Spleen (tissue), 13 donors: ENCODE data around the gene CNBD2. TPM values are rescaled to one million over a fixed set of nuclear protein-coding genes. Genes with fewer than 3 reads are reported as not detected.

Experiments used
- DNase-seq: peaks from one replicate; pipeline ENCODE4 v3.0.0-alpha.2; 2020
- H3K27ac ChIP-seq, 8 donors: fragments of 200-600 bp; sonication (generic) in 7 of 8; 1 replicate in 4 of 8; 2 replicates in 4 of 8; pipeline versions ENCODE4 v1.5.0 to v1.8.0; 2016 to 2021; ENCODE audit warnings: inconsistent platforms in 4 of 8, mild to moderate bottlenecking in 4 of 8, moderate library complexity in 1 of 8
- H3K27me3 ChIP-seq, 7 donors: fragments of 200-600 bp; sonication (generic) in 6 of 7; replicated peaks in 1 of 7; 1 replicate in 4 of 7; 2 replicates in 3 of 7; pipeline versions ENCODE4 v1.5.0 to v1.8.0; 2016 to 2021; ENCODE audit warnings: inconsistent platforms in 3 of 7, mild to moderate bottlenecking in 1 of 7
- H3K36me3 ChIP-seq, 6 donors: fragments of 200-600 bp; sonication (generic) in 5 of 6; 1 replicate in 4 of 6; 2 replicates in 2 of 6; pipeline versions ENCODE4 v1.5.0 to v1.8.0; 2016 to 2021; ENCODE audit warnings: inconsistent platforms in 2 of 6
- H3K4me1 ChIP-seq, 6 donors: fragments of 200-600 bp; sonication (generic) in 5 of 6; 1 replicate in 3 of 6; 2 replicates in 3 of 6; pipeline versions ENCODE4 v1.5.0 to v1.8.0; 2016 to 2021; ENCODE audit warnings: inconsistent platforms in 3 of 6
- H3K4me3 ChIP-seq, 8 donors: fragments of 200-600 bp; sonication (generic) in 7 of 8; 1 replicate in 4 of 8; 2 replicates in 4 of 8; pipeline versions ENCODE4 v1.5.0 to v1.8.0; 2016 to 2021; ENCODE audit warnings: inconsistent platforms in 4 of 8, mild to moderate bottlenecking in 4 of 8, moderate library complexity in 2 of 8
- H3K9me3 ChIP-seq, 8 donors: fragments of 200-600 bp; sonication (generic) in 7 of 8; 1 replicate in 4 of 8; 2 replicates in 4 of 8; pipeline versions ENCODE4 v1.5.0 to v1.8.0; 2016 to 2021; ENCODE audit warnings: inconsistent platforms in 4 of 8
- POLR2A ChIP-seq, 3 donors: fragments of 450-650 bp; IDR thresholded peaks; one replicate each; pipeline ENCODE4 v1.5.1; 2017; ENCODE audit warnings: antibody characterized with exemption in 3 of 3, mild to moderate bottlenecking in 1 of 3
- POLR2AphosphoS5 ChIP-seq, 3 donors: sonication (generic); formaldehyde crosslinking; IDR thresholded peaks; one replicate each; pipeline ENCODE4 v1.5.1; 2017; ENCODE audit warnings: antibody characterized with exemption in 3 of 3
- WGBS, 5 donors: extraction: QIAGEN DNeasy Blood & Tissue Kit in 3 of 5; methylation state at CpG; one replicate each; pipeline versions ENCODE4 v1.1.5 to v1.1.7; 2013 to 2018; 5-methylcytosine and 5-hydroxymethylcytosine counted together
- intact Hi-C: fragments of 100-400 bp; cut with DNase I; formaldehyde crosslinking; loops from one replicate; pipeline ENCODE4 v1.15.0; 2023; ENCODE audit warnings: low total_unique reads
- long read RNA-seq, 2 donors: transcript quantifications; one replicate each; lab custom pipeline, GENCODE V29; 2026
- polyA plus RNA-seq, 3 donors: library from polyadenylated mRNA; stranded (reverse); fragments of 200-250 nt; gene quantifications; one replicate each; pipeline ENCODE4 v1.2.1, GENCODE V29; 2013
- total RNA-seq, 7 donors: library from RNA; depleted of rRNA in 3 of 7; stranded (reverse); fragments of >200 nt in 3 of 7; fragmentation: NEBNext Ultra II Directional in 4 of 7; extraction: Animal tissue kit (Norgen Biotek cat#: 25700) in 4 of 7; gene quantifications; one replicate each; pipeline versions ENCODE4 v1.1.0 to v1.2.1, GENCODE V29; 2016 to 2021
- TF ChIP-seq, protein P1 (sequence below), 11 experiments: fragments of 200-600 bp in 7 of 11; fragments of 450-650 bp in 4 of 11; sonication (generic) in 4 of 11; IDR thresholded peaks in 8 of 11; conservative IDR thresholded peaks in 3 of 11; 1 replicate in 7 of 11; 2 replicates in 4 of 11; pipeline versions ENCODE4 v1.4.0 to v1.8.0; 2016 to 2021; ENCODE audit warnings: antibody characterized with exemption in 11 of 11, inconsistent platforms in 4 of 11, mild to moderate bottlenecking in 1 of 11
- donor health status: healthy with polysubstance abuse.
- donor health status: DM: no; HTN: no; CAD: no; lungs with moderate emphysema.
- donor health status: DM: no; HTN: no; CAD: no.
- donor health status: Bipolar disorder and iron deficiency.
- donor health status: healthy.
- donor health status: DM: no; HTN: no; CAD: no.
- donor health status: DM: yes; HTN: yes; CAD: no.

CNBD2 gene
- total RNA-seq, result 1 to 10 TPM; 3.7 to 9.4 (median 5.4) TPM
- polyA plus RNA-seq, result 10 to 100 TPM; 23.6 to 28.4 (median 25.6) TPM
- long read RNA-seq, donor 1, partial matches to known transcripts, result 0 of 4 reads
- long read RNA-seq, donor 1, other reads (novel, unspliced or antisense), result 0 of 4 reads
- long read RNA-seq, donor 2, partial matches to known transcripts, result 0 of 2 reads
- long read RNA-seq, donor 2, other reads (novel, unspliced or antisense), result 0 of 2 reads

DNA sequence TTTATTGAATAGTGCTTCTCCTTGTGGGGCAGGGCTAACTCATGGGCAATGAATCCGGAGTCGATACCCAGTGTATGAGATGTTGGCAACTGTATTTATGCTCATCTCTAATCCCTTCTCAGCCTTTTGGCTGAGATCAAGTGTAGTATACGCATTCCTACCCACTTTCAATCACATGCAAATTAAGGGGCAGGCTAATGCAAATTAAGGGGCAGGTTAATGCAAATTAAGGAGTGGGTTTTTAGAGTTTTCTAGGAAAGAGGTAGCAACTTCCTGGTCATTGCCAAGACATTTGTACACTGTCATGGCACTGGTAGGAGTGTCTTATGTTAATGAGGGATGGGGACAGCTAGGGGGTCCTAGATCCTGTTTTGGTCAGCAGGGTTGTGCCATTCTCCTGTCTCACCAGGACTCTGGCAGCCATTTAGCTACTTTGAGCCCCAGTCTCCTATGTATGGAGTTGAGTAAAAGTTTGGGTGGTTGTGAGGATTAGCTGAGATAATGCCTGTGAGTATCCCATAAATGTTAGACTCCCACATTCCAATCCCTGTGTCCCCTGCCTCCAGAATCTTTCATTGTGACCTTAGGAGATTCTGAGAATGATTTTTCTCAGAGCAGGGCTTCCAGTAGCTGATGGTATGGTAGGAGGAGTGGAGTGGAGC, at the start of gene CNBD2:
CNBD2 (plus strand) TSS at position 612 of the 662 bp plus-strand sequence. CDS start 173 bp downstream, outside the sequence.
- Histone ChIP-seq H3K27me3 (no peaks in the 10 kb centered on the region), H3K4me1 (no peaks in the 10 kb centered on the region), H3K36me3 (no peaks in the 10 kb centered on the region), H3K27ac (no peak within 1 kb of the TSS), H3K4me3 (no peak within 1 kb of the TSS), H3K9me3 (peaks cover 0 to 6% (median 0%) of the 10 kb centered on the region in 8 donors)
- 88 to 96% (median 94%) methylated on average over 3 of the region's 3 CpGs for WGBS, 5 donors
- no peak for DNase-seq
- TF ChIP-seq POLR2A (IDR thresholded peaks at IDR 0.05), result no peak
- no peak for TF ChIP-seq POLR2AphosphoS5 (IDR thresholded peaks at IDR 0.05)
- TF ChIP-seq, protein P1, sequence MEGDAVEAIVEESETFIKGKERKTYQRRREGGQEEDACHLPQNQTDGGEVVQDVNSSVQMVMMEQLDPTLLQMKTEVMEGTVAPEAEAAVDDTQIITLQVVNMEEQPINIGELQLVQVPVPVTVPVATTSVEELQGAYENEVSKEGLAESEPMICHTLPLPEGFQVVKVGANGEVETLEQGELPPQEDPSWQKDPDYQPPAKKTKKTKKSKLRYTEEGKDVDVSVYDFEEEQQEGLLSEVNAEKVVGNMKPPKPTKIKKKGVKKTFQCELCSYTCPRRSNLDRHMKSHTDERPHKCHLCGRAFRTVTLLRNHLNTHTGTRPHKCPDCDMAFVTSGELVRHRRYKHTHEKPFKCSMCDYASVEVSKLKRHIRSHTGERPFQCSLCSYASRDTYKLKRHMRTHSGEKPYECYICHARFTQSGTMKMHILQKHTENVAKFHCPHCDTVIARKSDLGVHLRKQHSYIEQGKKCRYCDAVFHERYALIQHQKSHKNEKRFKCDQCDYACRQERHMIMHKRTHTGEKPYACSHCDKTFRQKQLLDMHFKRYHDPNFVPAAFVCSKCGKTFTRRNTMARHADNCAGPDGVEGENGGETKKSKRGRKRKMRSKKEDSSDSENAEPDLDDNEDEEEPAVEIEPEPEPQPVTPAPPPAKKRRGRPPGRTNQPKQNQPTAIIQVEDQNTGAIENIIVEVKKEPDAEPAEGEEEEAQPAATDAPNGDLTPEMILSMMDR (IDR thresholded peaks at IDR 0.05 in 8 of 11, conservative IDR thresholded peaks at IDR 0.05 in 3 of 11), result no peak
- intact Hi-C loops, result no loop called here

DNA sequence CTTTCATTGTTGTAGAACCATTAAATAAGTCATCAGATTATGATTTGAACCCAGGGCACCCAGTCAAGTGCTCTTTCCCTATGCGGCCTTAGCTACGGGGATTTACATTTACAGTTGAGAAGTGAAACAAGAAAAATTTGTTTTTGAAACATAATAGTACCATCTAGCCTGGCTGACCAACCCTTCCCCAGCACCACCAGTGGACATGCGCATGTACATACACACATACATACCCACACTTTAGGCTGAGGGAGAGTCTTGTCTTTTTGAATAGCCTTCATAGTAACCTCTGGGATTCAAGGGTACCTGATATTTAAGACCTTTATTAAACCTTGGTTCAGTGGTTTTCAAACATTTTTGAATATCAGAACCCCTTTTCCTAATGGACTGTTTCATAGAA, 47.9 kb upstream of the CNBD2 start:
- intact Hi-C loops, result no loop called here
- no peaks in the 10 kb centered on the region for H3K4me1 ChIP-seq
- H3K27me3 ChIP-seq, result no peaks in the 10 kb centered on the region
- no peak for TF ChIP-seq POLR2AphosphoS5 (IDR thresholded peaks at IDR 0.05)
- TF ChIP-seq, protein P1 (IDR thresholded peaks at IDR 0.05 in 8 of 11, conservative IDR thresholded peaks at IDR 0.05 in 3 of 11), result no peak
- no peak for TF ChIP-seq POLR2A (IDR thresholded peaks at IDR 0.05)
- WGBS, 5 donors, result 96 to 99% (median 97%) methylated on average over 3 of the region's 3 CpGs
- DNase-seq, result no peak
- H3K27ac ChIP-seq, result no peak overlapping the region
- H3K36me3 ChIP-seq, result peaks cover 0 to 98% (median 49%) of the 10 kb centered on the region in 6 donors
- no peaks in the 10 kb centered on the region for H3K9me3 ChIP-seq
- no peak overlapping the region for H3K4me3 ChIP-seq

DNA sequence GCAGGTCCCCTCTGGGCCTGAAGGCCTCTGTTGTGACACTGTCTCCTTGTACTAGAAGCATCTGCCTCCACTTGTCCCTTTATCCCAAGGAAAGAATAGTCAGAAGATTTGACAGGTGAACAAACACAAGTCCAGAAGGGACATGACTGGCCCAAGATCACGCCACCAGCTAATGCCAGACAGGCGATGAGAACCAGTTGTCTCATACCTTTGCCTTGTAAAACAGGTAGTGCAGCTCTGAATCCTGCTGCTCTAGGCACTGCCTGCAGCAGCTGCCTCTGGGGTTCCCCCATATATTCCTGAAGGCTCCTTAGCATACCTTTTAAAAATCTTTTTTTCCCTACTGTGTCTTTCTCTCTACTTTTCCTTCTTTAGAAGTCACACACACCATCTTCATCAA, 39.1 kb upstream of the CNBD2 start:
- intact Hi-C loops, result no loop called here
- peaks cover 4 to 95% (median 70%) of the 10 kb centered on the region in 6 donors for H3K36me3 ChIP-seq
- DNase-seq, result no peak
- no peak for TF ChIP-seq POLR2A (IDR thresholded peaks at IDR 0.05)
- TF ChIP-seq, protein P1 (IDR thresholded peaks at IDR 0.05 in 8 of 11, conservative IDR thresholded peaks at IDR 0.05 in 3 of 11), result no peak
- TF ChIP-seq POLR2AphosphoS5 (IDR thresholded peaks at IDR 0.05), result no peak
- H3K4me1 ChIP-seq, result no peaks in the 10 kb centered on the region
- H3K27ac ChIP-seq, result no peak overlapping the region
- no peak overlapping the region for H3K4me3 ChIP-seq
- no peaks in the 10 kb centered on the region for H3K27me3 ChIP-seq
- no peaks in the 10 kb centered on the region for H3K9me3 ChIP-seq
- WGBS, 5 donors, result 90 to 97% (median 97%) methylated on average over 2 of the region's 2 CpGs

GRCh38 chr20:35934050-35934449, 34.3 kb upstream of the CNBD2 start:
- H3K36me3 ChIP-seq, result peaks cover 0 to 100% (median 74%) of the 10 kb centered on the region in 6 donors
- no peaks in the 10 kb centered on the region for H3K9me3 ChIP-seq
- H3K27ac ChIP-seq, result no peak overlapping the region
- no peak for DNase-seq
- no peaks in the 10 kb centered on the region for H3K27me3 ChIP-seq
- no peaks in the 10 kb centered on the region for H3K4me1 ChIP-seq
- H3K4me3 ChIP-seq, result no peak overlapping the region
- TF ChIP-seq POLR2A (IDR thresholded peaks at IDR 0.05), result no peak
- TF ChIP-seq, protein P1 (IDR thresholded peaks at IDR 0.05 in 8 of 11, conservative IDR thresholded peaks at IDR 0.05 in 3 of 11), result no peak
- TF ChIP-seq POLR2AphosphoS5 (IDR thresholded peaks at IDR 0.05), result no peak
- intact Hi-C loops, result no loop called here
- 91 to 99% (median 94%) methylated on average over 4 of the region's 4 CpGs for WGBS, 5 donors
